Epithelial cell of prostate (primary cell): Measurements from ENCODE around the gene APLP2.
"Not testable (repeated sequence)": the region's sequence is repeated elsewhere in the genome, so short reads cannot be mapped to it uniquely, and the experiment has no call there.

Experiments
- DNase-seq: peaks from one replicate; pipeline ENCODE4 v3.0.0-alpha.2; 2011; ENCODE audit warnings: low read depth, low spot score
- H3K27ac ChIP-seq: fragments of 450-650 bp; 2 replicates; pipeline ENCODE4 v1.5.1; 2017; ENCODE audit warnings: mild to moderate bottlenecking

Gene APLP2

GRCh38 chr11:130069659-130070108 is at the start of gene APLP2:
Gene APLP2, plus strand, starts transcription at chr11:130069894. Its CDS starts 84 bp downstream, at chr11:130069978.
- peak; percentile 91 for DNase-seq
- peak within 1 kb of the TSS; percentile 89 for H3K27ac ChIP-seq

DNA sequence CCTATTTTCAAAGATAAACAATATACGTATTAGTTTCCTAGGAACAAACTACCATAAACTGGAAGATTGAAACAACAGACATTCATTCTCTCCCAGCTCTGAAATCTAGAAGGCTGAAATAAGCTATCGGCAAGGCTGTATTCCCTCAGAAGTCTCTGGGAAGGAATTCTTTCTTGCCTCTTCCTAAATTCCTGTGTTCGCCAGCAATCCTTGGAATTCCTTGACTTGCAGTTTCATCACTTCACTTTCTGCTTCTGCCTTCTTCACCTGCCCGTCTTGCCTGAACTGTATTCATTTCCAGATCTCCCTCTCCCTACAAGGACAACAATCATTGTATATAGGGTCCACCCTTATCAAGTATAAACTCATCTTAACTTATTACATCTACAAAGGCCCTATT is 49.4 kb upstream of the APLP2 start:
- no peak for DNase-seq
- no peak overlapping the region for H3K27ac ChIP-seq

GRCh38 chr11:130021606-130022005 is 48.1 kb upstream of the APLP2 start:
- not testable (repeated sequence) for DNase-seq, H3K27ac ChIP-seq

- H3K27ac ChIP-seq, result peak overlapping the region; percentile 61
- no peak for DNase-seq
Observed at GRCh38 chr11:130022799-130023198, 46.9 kb upstream of the APLP2 start.

GRCh38 chr11:130023204-130023603 is 46.5 kb upstream of the APLP2 start:
- DNase-seq, result no peak
- peak overlapping the region; percentile 61 for H3K27ac ChIP-seq

DNA sequence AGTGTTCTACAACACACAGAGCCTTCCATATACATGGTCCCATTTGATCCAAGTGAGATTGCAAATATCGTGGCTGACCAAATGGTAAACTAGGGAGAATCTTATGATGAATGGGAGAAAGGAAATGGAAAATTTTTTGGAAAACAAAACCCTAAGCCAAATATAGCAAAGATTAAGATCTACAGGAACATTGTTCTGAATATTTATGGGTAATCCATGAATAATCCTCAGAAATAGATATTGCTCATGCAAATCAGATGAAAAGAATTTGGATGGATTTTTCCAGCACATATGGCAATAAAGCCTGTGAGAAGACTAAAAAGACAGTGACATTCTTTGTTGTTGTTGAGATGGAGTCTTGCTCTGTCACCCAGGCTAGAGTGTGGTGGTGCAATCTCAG is 45.3 kb upstream of the APLP2 start:
- H3K27ac ChIP-seq, result no peak overlapping the region
- DNase-seq, result no peak

DNA sequence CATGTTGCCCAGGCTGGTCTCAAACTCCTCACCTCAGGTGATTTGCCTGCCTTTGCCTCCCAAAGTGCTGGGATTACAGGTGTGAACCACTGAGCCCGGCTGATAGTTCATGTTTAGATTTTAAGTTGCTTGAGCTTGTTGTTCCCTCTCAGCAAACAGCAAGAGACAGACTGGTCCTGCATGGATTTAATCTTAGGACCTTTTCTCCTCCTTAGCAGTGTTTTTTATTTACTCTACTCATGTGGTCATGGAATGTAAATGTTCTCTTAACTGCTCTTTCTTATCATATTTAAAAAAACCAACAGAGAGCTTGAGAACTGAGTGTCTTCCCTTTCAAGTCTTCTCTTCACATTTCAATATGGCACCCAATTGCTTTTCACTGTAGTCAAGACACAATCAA is 44.3 kb upstream of the APLP2 start:
- no peak for DNase-seq
- H3K27ac ChIP-seq, result no peak overlapping the region

- DNase-seq, result no peak
- peak overlapping the region; percentile 26 for H3K27ac ChIP-seq
Observed at GRCh38 chr11:130029137-130029536, 40.6 kb upstream of the APLP2 start.

GRCh38 chr11:130031056-130031455 is 38.6 kb upstream of the APLP2 start:
- peak overlapping the region; percentile 66 for H3K27ac ChIP-seq

GRCh38 chr11:130031945-130032344 is 37.7 kb upstream of the APLP2 start:
- no peak for DNase-seq
- peak overlapping the region; percentile 66 for H3K27ac ChIP-seq

More at GRCh38 chr11:130031056-130031455, 38.6 kb upstream of the APLP2 start:
- DNase-seq, result no peak

GRCh38 chr11:130032931-130033330 is 36.8 kb upstream of the APLP2 start:
- no peak for DNase-seq

DNA sequence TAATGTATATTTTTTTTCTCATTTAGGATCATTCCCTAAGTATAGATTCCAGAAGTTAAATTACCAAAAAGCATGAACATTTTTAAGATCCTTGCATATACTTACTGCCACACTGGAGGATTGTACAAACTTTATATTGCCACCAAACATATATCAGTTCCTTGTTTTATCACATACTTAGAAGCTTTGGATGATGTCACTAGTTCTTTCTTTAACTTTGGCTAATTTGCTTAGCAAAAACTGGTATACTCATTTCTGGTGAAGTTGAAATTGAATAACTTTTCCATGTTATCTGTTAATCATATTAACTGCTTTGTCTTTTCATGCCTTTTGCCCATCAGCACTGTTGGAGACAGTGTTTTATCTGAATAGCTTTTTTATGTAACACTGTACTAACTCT is 35.5 kb upstream of the APLP2 start:
- DNase-seq, result no peak
- H3K27ac ChIP-seq, result no peak overlapping the region

More at GRCh38 chr11:130032931-130033330, 36.8 kb upstream of the APLP2 start:
- no peak overlapping the region for H3K27ac ChIP-seq

DNA sequence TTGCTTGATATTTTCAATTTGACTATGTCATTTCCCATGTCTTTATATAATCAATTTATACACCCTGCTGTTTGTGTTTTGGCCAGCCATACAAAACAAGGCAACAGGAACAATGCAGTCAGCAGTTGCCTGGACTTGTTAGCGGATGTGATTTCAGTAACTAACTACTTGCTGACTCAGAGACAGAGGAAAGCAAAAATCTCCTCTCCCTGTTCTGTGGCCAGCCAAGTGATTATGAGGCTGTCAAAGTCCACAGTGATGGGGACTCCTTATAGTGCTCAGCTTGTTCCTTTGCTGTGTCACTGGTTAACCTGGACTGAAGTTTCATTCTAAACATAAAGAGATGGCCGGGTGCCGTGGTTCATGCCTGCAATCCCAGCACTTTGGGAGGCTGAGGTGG is 32.6 kb upstream of the APLP2 start:
- DNase-seq, result peak; percentile 95
- H3K27ac ChIP-seq, result peak overlapping the region; percentile 93

- no peak for DNase-seq
Observed at GRCh38 chr11:130037881-130038585, 31.7 kb upstream of the APLP2 start.

GRCh38 chr11:130040281-130040940 is 29.3 kb upstream of the APLP2 start:
- H3K27ac ChIP-seq, result no peak overlapping the region
- no peak for DNase-seq

More at GRCh38 chr11:130037881-130038585, 31.7 kb upstream of the APLP2 start:
- H3K27ac ChIP-seq, result peak overlapping the region; percentile 93

GRCh38 chr11:130042093-130042591 is 27.6 kb upstream of the APLP2 start:
- peak; percentile 94 for DNase-seq
- H3K27ac ChIP-seq, result peak overlapping the region; percentile 74

DNA sequence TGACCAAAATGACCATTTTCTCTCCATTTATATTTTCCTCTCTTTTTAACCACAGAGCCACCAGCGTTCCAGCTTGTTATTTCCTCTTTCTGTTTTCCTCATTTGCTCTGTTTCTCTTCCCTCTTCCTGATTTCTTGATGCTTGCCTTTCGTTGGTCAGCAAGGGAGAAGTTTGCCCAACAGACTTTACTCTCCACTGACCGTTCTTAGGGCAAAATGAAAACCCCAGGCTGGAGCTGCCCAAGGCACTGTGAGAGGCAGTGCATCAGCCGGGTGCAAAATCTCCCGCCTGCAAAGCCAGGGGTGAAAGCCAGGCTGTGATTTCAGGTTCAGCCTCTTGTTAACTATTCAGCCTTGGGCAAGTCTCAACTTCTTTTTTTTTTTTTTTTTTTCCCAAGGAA is 26.1 kb upstream of the APLP2 start:
- DNase-seq, result no peak
- H3K27ac ChIP-seq, result no peak overlapping the region

DNA sequence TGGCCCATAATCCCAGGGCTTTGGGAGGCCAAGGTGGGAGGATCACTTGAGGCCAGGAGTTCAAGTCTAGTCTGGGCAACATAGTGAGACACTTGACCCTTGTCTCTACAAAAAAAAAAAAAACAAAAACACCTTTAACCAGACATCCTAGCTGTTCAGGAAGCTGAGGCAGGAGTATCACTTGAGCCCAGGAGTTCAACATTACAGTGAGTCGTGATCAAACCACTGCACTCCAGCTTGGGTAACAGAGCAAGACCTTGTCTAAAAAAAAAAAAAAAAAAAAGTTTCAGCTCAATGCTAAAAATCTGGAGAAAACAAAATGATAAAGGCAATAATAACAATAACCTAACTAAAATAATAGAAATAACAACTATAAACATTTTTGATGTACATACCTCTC is 22.6 kb upstream of the APLP2 start:
- DNase-seq, result no peak
- no peak overlapping the region for H3K27ac ChIP-seq

- no peak overlapping the region for H3K27ac ChIP-seq
- DNase-seq, result no peak
Observed at GRCh38 chr11:130049328-130049771, 20.3 kb upstream of the APLP2 start.

DNA sequence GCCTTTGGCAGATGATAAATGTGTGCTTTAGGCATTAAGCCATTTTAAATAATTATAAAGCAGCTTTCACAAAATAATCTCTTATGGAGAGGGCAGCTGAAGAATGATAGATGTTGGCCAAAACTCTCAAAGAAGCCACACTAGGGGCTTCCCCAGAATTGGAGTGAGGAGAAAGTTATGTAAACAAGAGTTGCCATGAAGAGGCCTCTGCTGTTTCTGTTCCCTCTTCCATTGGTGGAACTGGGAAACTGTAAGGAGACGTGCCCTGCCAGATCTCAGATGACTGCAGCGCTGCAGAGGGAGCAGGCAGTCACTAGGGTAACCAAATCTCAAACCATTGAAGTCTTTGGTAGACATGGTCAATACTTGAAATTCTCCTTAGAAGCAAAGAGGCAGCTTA is 19.4 kb upstream of the APLP2 start:
- no peak for DNase-seq
- no peak overlapping the region for H3K27ac ChIP-seq

DNA sequence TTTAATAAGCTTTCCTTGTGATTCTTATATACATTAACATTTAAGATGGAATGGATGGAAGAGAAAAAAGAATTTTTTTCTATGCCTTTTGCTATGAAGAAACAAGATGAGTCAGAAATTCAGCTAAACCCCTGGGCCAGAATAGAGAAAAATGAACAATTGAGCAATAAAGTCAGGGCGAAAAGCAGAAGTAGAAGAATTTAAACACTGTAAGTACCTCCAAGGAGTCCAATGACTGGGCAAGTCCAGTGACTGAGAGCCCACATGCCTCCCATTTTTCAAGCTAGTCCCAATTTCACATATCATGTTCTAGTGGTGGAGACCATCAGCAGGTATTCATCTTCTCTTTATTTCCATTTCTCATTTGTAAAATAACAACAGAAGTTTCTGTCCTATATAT is 18.6 kb upstream of the APLP2 start:
- DNase-seq, result no peak
- H3K27ac ChIP-seq, result no peak overlapping the region
